Measurements from ENCODE around the gene FUZ. TPM values are rescaled to one million over a fixed set of nuclear protein-coding genes. Genes with fewer than 3 reads are reported as not detected.

The FUZ gene
- total and polyA plus RNA-seq, 2 of the 4 experiments (the other 2 are of a cell fraction) = 12.1 to 14.3 TPM

GRCh38 chr19:49845414-49845813 lies 32.3 kb upstream of the FUZ start:
- no peak overlapping the region for H3K14ac ChIP-seq (replicated peaks; ENCODE audit: low read depth, low read length)
- H2BK5ac ChIP-seq (ENCODE audit: low read depth, low read length, poor library complexity, severe bottlenecking) = no peak overlapping the region
- ChIA-PET POLR2A (ENCODE audit: unreplicated experiment) (interaction anchor here (0.6 kb wide), 1 partner anchor 22 kb away, joined by 3 read pairs; the partner anchor contains the start of gene PNKP), CTCF (no interaction called here)
- H3K9ac ChIP-seq (ENCODE audit: low read depth, low read length) = no peak overlapping the region
- no peak overlapping the region for H2BK15ac ChIP-seq (ENCODE audit: low read depth, low read length)
- peaks cover 8% of the 10 kb centered on the region; the same call in 1 of the 2 replicates for H3K36me3 ChIP-seq (ENCODE audit: control insufficient read depth, insufficient read depth, low read length)
- H4K20me1 ChIP-seq (ENCODE audit: insufficient read depth, low read length) = peaks cover 9% of the 10 kb centered on the region; the same call in 1 of the 2 replicates
- BruUV-seq (replicated peaks) = no TSS peak
- H2AK9ac ChIP-seq (replicated peaks; ENCODE audit: low read depth, low read length, poor library complexity) = no peak overlapping the region
- no peak overlapping the region for H2AK5ac ChIP-seq (ENCODE audit: low read depth, low read length)
- no peak overlapping the region for H4K5ac ChIP-seq (ENCODE audit: low read depth, low read length)
- no peak overlapping the region for H3K4ac ChIP-seq (ENCODE audit: low read depth, low read length)
- H3K18ac ChIP-seq (ENCODE audit: low read depth, low read length) = no peak overlapping the region
- dilution Hi-C loops (cut with HindIII; ENCODE audit: low sequenced_read_pairs, unreplicated experiment) = no loop called here
- WGBS, 2 experiments (ENCODE audit: extremely low coverage in 2 of 2, insufficient read length in 1 of 2) = no CpG with 5 or more reads among the region's 3 CpGs
- no peaks in the 10 kb centered on the region for H3K27me3 ChIP-seq (ENCODE audit: control insufficient read depth, insufficient read depth, low read length)
- peaks cover 24 to 50% of the 10 kb centered on the region in 2 experiments for H3K79me1 ChIP-seq (ENCODE audit: low read depth in 1 of 2, low read length in 2 of 2)
- H3K9me1 ChIP-seq (ENCODE audit: insufficient read depth, low read length) = peaks cover 12% of the 10 kb centered on the region
- intact Hi-C loops (cut with micrococcal nuclease) = no loop called here
- H3K4me2 ChIP-seq (ENCODE audit: low read depth, low read length) = no peak overlapping the region
- in situ Hi-C loops (cut with MboI; ENCODE audit: low sequenced_read_pairs) = no loop called here
- H3K4me3 ChIP-seq (ENCODE audit: insufficient read depth, low read depth, low read length) = no peak overlapping the region
- no peak overlapping the region for H2BK120ac ChIP-seq (ENCODE audit: low read depth, low read length)
- H2BK20ac ChIP-seq (ENCODE audit: low read depth, low read length) = no peak overlapping the region
- H3K27ac ChIP-seq (ENCODE audit: insufficient read depth, low read length) = no peak overlapping the region
- H4K91ac ChIP-seq (ENCODE audit: insufficient read depth, low read depth, low read length) = no peak overlapping the region
- peaks cover 8% of the 10 kb centered on the region for H3K4me1 ChIP-seq (ENCODE audit: control insufficient read depth, insufficient read depth, low read length)
- H2AFZ ChIP-seq (replicated peaks; ENCODE audit: low read length, poor library complexity) = no peak overlapping the region
- DNase-seq = peak; percentile 42
- no peak overlapping the region for H3K56ac ChIP-seq (ENCODE audit: extremely low read depth, insufficient read depth, low read length)
- no peak overlapping the region for H3K23ac ChIP-seq (ENCODE audit: low read depth, low read length)
- no peaks in the 10 kb centered on the region for H3K9me3 ChIP-seq (ENCODE audit: control insufficient read depth, insufficient read depth, low read length)
- no peak overlapping the region for H4K8ac ChIP-seq (ENCODE audit: low read depth in 2 of 2, low read length in 2 of 2)
- ATAC-seq (ENCODE audit: low read depth) = peak; percentile 36
- TF ChIP-seq USF2 (IDR thresholded peaks at IDR 0.05; ENCODE audit: low read depth, low read length) = no peak
- TF ChIP-seq CTCF (conservative IDR thresholded peaks at IDR 0.05; ENCODE audit: low read depth, low read length) = 0 out of 2 replicates have a peak, but pooled peaks have one; percentile 5

All from IMR-90 (cell line).